WTC11 (cell line): ENCODE data around the gene ENO1. TPM values are rescaled to one million over a fixed set of nuclear protein-coding genes. Genes with fewer than 3 reads are reported as not detected.
A peak's percentile ranks its signal among the peaks of the same experiment; 100 is the strongest.
"Not testable (repeated sequence)": the region's sequence is repeated elsewhere in the genome, so short reads cannot be mapped to it uniquely, and the experiment has no call there.

Source experiments
- ATAC-seq: fragments of 200-7000 bp; cut with Tn5 transposase; 2 replicates; pipeline ENCODE4 v1.10.0; 2021; ENCODE audit warnings: mild to moderate bottlenecking, moderate library complexity
- CTCF ChIA-PET: fragments of 300-600 bp; sonication (Branson Sonifier 250); formaldehyde crosslinking; loops from one replicate; lab custom pipeline; 2021; ENCODE audit warnings: antibody characterized with exemption; lab: Charles Lee
- POLR2A ChIA-PET: fragments of 350-600 bp; sonication (Branson Sonifier 250); formaldehyde crosslinking; loops from one replicate; lab custom pipeline; 2021; ENCODE audit warnings: antibody characterized with exemption; lab: Charles Lee
- DNase-seq: peaks from one replicate; pipeline ENCODE4 v3.0.0; 2021; ENCODE audit warnings: low spot score
- H3K27ac Mint-ChIP-seq: 2 replicates; pipeline ENCODE4 v1.8.0; 2021; ENCODE audit warnings: mixed read lengths
- H3K27me3 Mint-ChIP-seq: 2 replicates; pipeline ENCODE4 v1.8.0; 2021; ENCODE audit warnings: low read depth, mild to moderate bottlenecking, moderate library complexity, mixed read lengths
- H3K36me3 Mint-ChIP-seq: 2 replicates; pipeline ENCODE4 v1.8.0; 2021; ENCODE audit warnings: mixed read lengths
- H3K4me1 Mint-ChIP-seq: 2 replicates; pipeline ENCODE4 v1.8.0; 2022; ENCODE audit warnings: mixed read lengths
- H3K4me3 Mint-ChIP-seq: 2 replicates; pipeline ENCODE4 v1.8.0; 2021; ENCODE audit warnings: mild to moderate bottlenecking, moderate library complexity, mixed read lengths
- H3K9me3 Mint-ChIP-seq: 2 replicates; pipeline ENCODE4 v1.8.0; 2021; ENCODE audit warnings: mixed read lengths
- ARID4B ChIP-seq: sonication (generic); formaldehyde crosslinking; IDR thresholded peaks from 2 replicates; pipeline ENCODE4 v1.8.0; 2023; ENCODE audit warnings: missing genetic modification reagents, mild to moderate bottlenecking, borderline replicate concordance
- ATF2 ChIP-seq: sonication (generic); formaldehyde crosslinking; IDR thresholded peaks from 2 replicates; pipeline ENCODE4 v1.8.1; 2022; ENCODE audit warnings: low read depth, missing genetic modification reagents, borderline replicate concordance
- ATF6 ChIP-seq: sonication (generic); formaldehyde crosslinking; IDR thresholded peaks from 2 replicates; pipeline ENCODE4 v1.8.1; 2023; ENCODE audit warnings: mild to moderate bottlenecking, missing genetic modification reagents
- GRHL2 ChIP-seq: fragments of 250-450 bp; sonication (Bioruptor Pico); IDR thresholded peaks from 2 replicates; pipeline ENCODE4 v1.8.0; 2022; ENCODE audit warnings: mild to moderate bottlenecking, moderate library complexity; ENCODE audit not compliant: insufficient replicate concordance, severe bottlenecking
- NFYB ChIP-seq: sonication (generic); formaldehyde crosslinking; conservative IDR thresholded peaks from 2 replicates; pipeline ENCODE4 v1.8.0; 2022; ENCODE audit warnings: low read depth, missing genetic modification reagents
- OVOL2 ChIP-seq: fragments of 250-450 bp; sonication (Bioruptor Pico); IDR thresholded peaks from 2 replicates; pipeline ENCODE4 v1.9.0; 2021; ENCODE audit warnings: mild to moderate bottlenecking, borderline replicate concordance
- RELA ChIP-seq: sonication (generic); formaldehyde crosslinking; IDR thresholded peaks from 2 replicates; pipeline ENCODE4 v1.8.1; 2022; ENCODE audit warnings: missing genetic modification reagents, mild to moderate bottlenecking, borderline replicate concordance
- TCF7 ChIP-seq: sonication (generic); formaldehyde crosslinking; IDR thresholded peaks from 2 replicates; pipeline ENCODE4 v1.8.0; 2022; ENCODE audit warnings: mild to moderate bottlenecking, low read depth, missing genetic modification reagents, moderate library complexity
- ZNF138 ChIP-seq: sonication (generic); formaldehyde crosslinking; conservative IDR thresholded peaks from 2 replicates; pipeline ENCODE4 v1.8.1; 2022; ENCODE audit warnings: mild to moderate bottlenecking, moderate library complexity, missing genetic modification reagents
- ZNF263 ChIP-seq: sonication (generic); formaldehyde crosslinking; IDR thresholded peaks from 2 replicates; pipeline ENCODE4 v1.8.1; 2022; ENCODE audit warnings: low read depth, mild to moderate bottlenecking, moderate library complexity, missing genetic modification reagents
- ZNF512 ChIP-seq: sonication (generic); formaldehyde crosslinking; IDR thresholded peaks from 2 replicates; pipeline ENCODE4 v1.8.1; 2022; ENCODE audit warnings: missing genetic modification reagents, borderline replicate concordance
- ZNF532 ChIP-seq: fragments of 250-450 bp; sonication (Bioruptor Pico); IDR thresholded peaks from 2 replicates; pipeline ENCODE4 v1.9.0; 2021; ENCODE audit warnings: mild to moderate bottlenecking, borderline replicate concordance
- ZNF671 ChIP-seq: fragments of 250-450 bp; sonication (Bioruptor Pico); IDR thresholded peaks from 2 replicates; pipeline ENCODE4 v1.8.0; 2021; ENCODE audit warnings: mild to moderate bottlenecking
- total RNA-seq: library from RNA; stranded (reverse); gene quantifications from 3 replicates; pipeline ENCODE4 v1.2.3, GENCODE V29; 2021

ENO1 gene
- total RNA-seq, 1 experiment from 2014 or later = 1,978 TPM

GRCh38 chr1:8898418-8898817 lies 19.9 kb upstream of the ENO1 start:
- TF ChIP-seq NFYB (CRISPR knock-in tag) = peak; percentile 66
- H3K36me3 Mint-ChIP-seq, H3K27ac Mint-ChIP-seq, POLR2A ChIA-PET, H3K4me3 Mint-ChIP-seq, DNase-seq, H3K4me1 Mint-ChIP-seq, CTCF ChIA-PET, H3K27me3 Mint-ChIP-seq, ATAC-seq: not testable (repeated sequence)
- H3K9me3 Mint-ChIP-seq = peaks cover 11% of the 10 kb centered on the region

GRCh38 chr1:8897505-8897904 lies 19.0 kb upstream of the ENO1 start:
- peaks cover 11% of the 10 kb centered on the region for H3K9me3 Mint-ChIP-seq
- H3K36me3 Mint-ChIP-seq, POLR2A ChIA-PET, DNase-seq, H3K27ac Mint-ChIP-seq, H3K27me3 Mint-ChIP-seq, H3K4me1 Mint-ChIP-seq, CTCF ChIA-PET, ATAC-seq, H3K4me3 Mint-ChIP-seq: not testable (repeated sequence)

- ATAC-seq, H3K27ac Mint-ChIP-seq, H3K4me3 Mint-ChIP-seq, H3K36me3 Mint-ChIP-seq, DNase-seq, H3K27me3 Mint-ChIP-seq, H3K4me1 Mint-ChIP-seq, POLR2A ChIA-PET: not testable (repeated sequence)
- CTCF ChIA-PET = interaction anchor here (0.6 kb wide), 1 partner anchor 32 kb away, joined by 3 read pairs; no protein-coding TSS in a partner anchor
- peaks cover 11% of the 10 kb centered on the region for H3K9me3 Mint-ChIP-seq
These were observed 18.3 kb upstream of the ENO1 start for GRCh38 chr1:8896775-8897174.

GRCh38 chr1:8892026-8892425 lies 13.5 kb upstream of the ENO1 start:
- Mint-ChIP-seq H3K27ac (no peak overlapping the region), H3K36me3 (no peaks in the 10 kb centered on the region), H3K9me3 (no peaks in the 10 kb centered on the region), H3K4me1 (no peaks in the 10 kb centered on the region), H3K4me3 (no peak overlapping the region), H3K27me3 (no peaks in the 10 kb centered on the region)
- ATAC-seq = no peak
- no peak for DNase-seq
- ChIA-PET POLR2A (no interaction called here), CTCF (interaction anchor here (0.9 to 2.3 kb wide), 4 partner anchors 12 to 113 kb away, joined by 3 to 9 read pairs (median 4); no protein-coding TSS in a partner anchor)
- no peak for TF ChIP-seq RELA (CRISPR knock-in tag)
- TF ChIP-seq ZNF671 (CRISPR knock-in tag) = no peak
- no peak for TF ChIP-seq ATF6
- TF ChIP-seq OVOL2 (CRISPR knock-in tag) = no peak
- TF ChIP-seq GRHL2 (CRISPR knock-in tag) = no peak
- TF ChIP-seq ZNF138 = no peak
- TF ChIP-seq ATF2 (CRISPR knock-in tag) = no peak
- TF ChIP-seq ZNF532 (CRISPR knock-in tag) = no peak
- TF ChIP-seq ARID4B (CRISPR knock-in tag) = no peak
- no peak for TF ChIP-seq TCF7 (CRISPR knock-in tag)
- TF ChIP-seq ZNF512 (CRISPR knock-in tag) = no peak
- TF ChIP-seq ZNF263 (CRISPR knock-in tag) = no peak
